HepG2 (cell line): ENCODE measurements around the gene CHP1. TPM values are rescaled to one million over a fixed set of nuclear protein-coding genes. Genes with fewer than 3 reads are reported as not detected.

Experiments
- ATF5 ChIP-seq: sonication (generic); formaldehyde crosslinking; IDR thresholded peaks from 2 replicates; pipeline ENCODE4 v1.4.0; 2020; ENCODE audit warnings: mild to moderate bottlenecking, low read depth, missing genetic modification reagents
- DR1 ChIP-seq: sonication (generic); formaldehyde crosslinking; IDR thresholded peaks from 2 replicates; pipeline ENCODE4 v1.8.0; 2021; ENCODE audit warnings: mild to moderate bottlenecking, missing genetic modification reagents, inconsistent platforms
- GABPB1 ChIP-seq: IDR thresholded peaks from 2 replicates; pipeline ENCODE4 v1.6.1; 2016; ENCODE audit warnings: mild to moderate bottlenecking, missing genetic modification reagents, moderate library complexity, missing compliant biosample characterization
- GATAD1 ChIP-seq: IDR thresholded peaks from 2 replicates; pipeline ENCODE4 v1.6.1; 2016; ENCODE audit warnings: missing genetic modification reagents, missing compliant biosample characterization
- HDAC2 ChIP-seq: sonication (generic); formaldehyde crosslinking; IDR thresholded peaks from 2 replicates; pipeline ENCODE4 v1.4.0; 2020; ENCODE audit warnings: missing genetic modification reagents
- KIAA2018 ChIP-seq: sonication (generic); formaldehyde crosslinking; IDR thresholded peaks from 2 replicates; pipeline ENCODE4 v1.5.0; 2020; ENCODE audit warnings: mild to moderate bottlenecking, missing genetic modification reagents, borderline replicate concordance
- NR2C2 ChIP-seq: sonication (generic); formaldehyde crosslinking; IDR thresholded peaks from 2 replicates; pipeline ENCODE4 v1.4.0; 2020; ENCODE audit warnings: missing genetic modification reagents, mild to moderate bottlenecking, moderate library complexity, borderline replicate concordance
- POLR2AphosphoS2 ChIP-seq: IDR thresholded peaks from 2 replicates; pipeline ENCODE4 v1.6.1; 2011; ENCODE audit warnings: low read depth, low read length, improper control_type of control experiment
- PPARG ChIP-seq: conservative IDR thresholded peaks from 2 replicates; pipeline ENCODE4 v1.6.1; 2016; ENCODE audit warnings: missing biosample characterization, missing genetic modification reagents
- SAP130 ChIP-seq: IDR thresholded peaks from 2 replicates; pipeline ENCODE4 v1.6.1; 2016; ENCODE audit warnings: low read depth
- UBTF ChIP-seq: sonication (generic); formaldehyde crosslinking; IDR thresholded peaks from 2 replicates; pipeline ENCODE4 v1.4.0; 2020; ENCODE audit warnings: mild to moderate bottlenecking, missing genetic modification reagents
- ZNF317 ChIP-seq: sonication (generic); formaldehyde crosslinking; IDR thresholded peaks from 2 replicates; pipeline ENCODE4 v1.5.0; 2020; ENCODE audit warnings: mild to moderate bottlenecking, missing genetic modification reagents
- ZNF329 ChIP-seq: sonication (generic); formaldehyde crosslinking; IDR thresholded peaks from 2 replicates; pipeline ENCODE4 v1.9.0; 2021; ENCODE audit warnings: low read depth, mild to moderate bottlenecking, missing genetic modification reagents
- ZNF331 ChIP-seq: sonication (generic); formaldehyde crosslinking; IDR thresholded peaks from 2 replicates; pipeline ENCODE4 v1.4.0; 2020; ENCODE audit warnings: missing genetic modification reagents
- ZNF556 ChIP-seq: sonication (generic); formaldehyde crosslinking; IDR thresholded peaks from 2 replicates; pipeline ENCODE4 v1.4.0; 2020; ENCODE audit warnings: mild to moderate bottlenecking, missing genetic modification reagents, borderline replicate concordance
- ZSCAN31 ChIP-seq: sonication (generic); formaldehyde crosslinking; IDR thresholded peaks from 2 replicates; pipeline ENCODE4 v1.5.0; 2020; ENCODE audit warnings: low read depth, mild to moderate bottlenecking, missing genetic modification reagents
- ZUFSP ChIP-seq: sonication (generic); formaldehyde crosslinking; IDR thresholded peaks from 2 replicates; pipeline ENCODE4 v1.9.0; 2021; ENCODE audit warnings: missing genetic modification reagents, mild to moderate bottlenecking, borderline replicate concordance
- polyA plus RNA-seq, 8 experiments: library from polyadenylated mRNA; depleted of rRNA in 3 of 8; stranded (reverse) in 7 of 8; unstranded in 1 of 8; fragments of >200 nt; fragmentation: Illumina TruSeq in 4 of 8; extraction: Trizol in 4 of 8; gene quantifications; 2 replicates each; pipeline versions ENCODE4 v1.2.1 to v1.2.3, GENCODE V29; 2011 to 2016; ENCODE audit warnings: low read depth in 4 of 8, missing spikeins in 1 of 8, mixed read lengths in 1 of 8; ENCODE audit not compliant: insufficient read depth in 1 of 8
- total RNA-seq, 5 experiments: library from RNA; depleted of rRNA; stranded (reverse); fragments of >200 nt; fragmentation: Illumina TruSeq; extraction: Trizol; gene quantifications; 2 replicates each; pipeline ENCODE4 v1.2.3, GENCODE V29; 2016; ENCODE audit warnings: low read depth in 1 of 5

Gene CHP1
- total and polyA plus RNA-seq, 2 of the 13 experiments (the other 11 are each of a cell fraction or from before 2014, with no cell fraction given), result 49.6 to 76.4 TPM

GRCh38 chr15:41259546-41260189, 28.6 kb downstream of the CHP1 start (continued):
- TF ChIP-seq ZUFSP (no peak), NR2C2 (CRISPR knock-in tag) (peak; percentile 88), ATF5 (no peak), ZNF331 (CRISPR knock-in tag) (peak; percentile 86), DR1 (0 out of 2 replicates have a peak, but pooled peaks have one; percentile 32), KIAA2018 (CRISPR knock-in tag) (no peak), ZSCAN31 (peak; percentile 48; the same call in 1 of the 2 replicates), UBTF (CRISPR knock-in tag) (peak; percentile 57), GABPB1 (peak; percentile 52), POLR2AphosphoS2 (no peak), GATAD1 (CRISPR knock-in tag) (peak; percentile 41), SAP130 (peak; percentile 89), ZNF329 (no peak), PPARG (CRISPR knock-in tag) (peak; percentile 81), ZNF317 (CRISPR knock-in tag) (no peak), HDAC2 (peak; percentile 97), ZNF556 (CRISPR knock-in tag) (peak; percentile 46; the same call in 1 of the 2 replicates)
